NT2/D1 (cell line): ENCODE data around the gene GSTM1.

ENCODE experiments used
- YY1 ChIP-seq: IDR thresholded peaks from 2 replicates; pipeline ENCODE4 v1.6.1; 2011; ENCODE audit not compliant: insufficient read length, insufficient read depth
- ZNF274 ChIP-seq: IDR thresholded peaks from 2 replicates; pipeline ENCODE4 v1.6.1; 2011; ENCODE audit warnings: mild to moderate bottlenecking, low read depth, low read length

- TF ChIP-seq ZNF274 (no peak), YY1 (no peak)
Observed at GRCh38 chr1:109730666-109731065, 43.0 kb downstream of the GSTM1 start.
